ENCODE data around the gene MFSD11. TPM values are rescaled to one million over a fixed set of nuclear protein-coding genes. Genes with fewer than 3 reads are reported as not detected.
A peak's percentile ranks its signal among the peaks of the same experiment; 100 is the strongest.

Gene MFSD11
- polyA plus RNA-seq, 3 donors = 19.8 to 24.8 (median 23.8) TPM

DNA sequence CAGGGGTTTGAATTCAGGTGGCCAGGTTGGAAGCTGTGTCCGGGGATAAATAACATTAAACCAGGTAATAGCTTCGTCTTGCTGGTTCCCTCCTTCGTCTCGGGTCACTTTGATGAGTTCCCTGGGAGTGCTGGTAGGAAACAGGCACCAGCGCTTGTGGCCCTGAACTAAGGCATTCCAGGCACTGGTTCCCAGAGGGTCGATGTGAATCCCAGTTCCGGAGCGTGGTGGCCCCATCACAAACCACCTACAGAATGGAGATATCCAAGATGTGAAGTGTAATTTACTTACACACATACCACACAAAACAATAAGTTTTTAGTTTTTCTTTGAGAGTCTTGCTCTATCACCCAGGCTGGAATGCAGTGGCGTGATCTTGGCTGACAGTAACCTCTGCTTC is 14.1 kb upstream of the MFSD11 start:
- WGBS (ENCODE audit: insufficient coverage) = 95% methylated on average over 4 of the region's 9 CpGs
- TF ChIP-seq, protein P1, sequence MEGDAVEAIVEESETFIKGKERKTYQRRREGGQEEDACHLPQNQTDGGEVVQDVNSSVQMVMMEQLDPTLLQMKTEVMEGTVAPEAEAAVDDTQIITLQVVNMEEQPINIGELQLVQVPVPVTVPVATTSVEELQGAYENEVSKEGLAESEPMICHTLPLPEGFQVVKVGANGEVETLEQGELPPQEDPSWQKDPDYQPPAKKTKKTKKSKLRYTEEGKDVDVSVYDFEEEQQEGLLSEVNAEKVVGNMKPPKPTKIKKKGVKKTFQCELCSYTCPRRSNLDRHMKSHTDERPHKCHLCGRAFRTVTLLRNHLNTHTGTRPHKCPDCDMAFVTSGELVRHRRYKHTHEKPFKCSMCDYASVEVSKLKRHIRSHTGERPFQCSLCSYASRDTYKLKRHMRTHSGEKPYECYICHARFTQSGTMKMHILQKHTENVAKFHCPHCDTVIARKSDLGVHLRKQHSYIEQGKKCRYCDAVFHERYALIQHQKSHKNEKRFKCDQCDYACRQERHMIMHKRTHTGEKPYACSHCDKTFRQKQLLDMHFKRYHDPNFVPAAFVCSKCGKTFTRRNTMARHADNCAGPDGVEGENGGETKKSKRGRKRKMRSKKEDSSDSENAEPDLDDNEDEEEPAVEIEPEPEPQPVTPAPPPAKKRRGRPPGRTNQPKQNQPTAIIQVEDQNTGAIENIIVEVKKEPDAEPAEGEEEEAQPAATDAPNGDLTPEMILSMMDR (IDR thresholded peaks at IDR 0.05) = no peak
- H3K36me3 ChIP-seq (replicated peaks in 1 of 2; ENCODE audit: control insufficient read depth in 1 of 2, insufficient read depth in 2 of 2, low read length in 2 of 2) = peaks cover 52 to 61% of the 10 kb centered on the region in 2 donors
- H3K4me1 ChIP-seq (ENCODE audit: control insufficient read depth in 1 of 2, insufficient read depth in 2 of 2, low read length in 2 of 2) = peaks cover 28 to 30% of the 10 kb centered on the region in 2 donors
- H3K4me2 ChIP-seq (replicated peaks; ENCODE audit: extremely low read depth, low read length, poor library complexity, severe bottlenecking) = no peak overlapping the region
- Mint-ChIP-seq H3K27ac (peak overlapping the region in 3 of 7 donors; percentile 4 to 97 (median 42)), H3K9me3 (peaks cover 0 to 2% (median 0%) of the 10 kb centered on the region in 7 donors), H3K27me3 (ENCODE audit: low read depth in 3 of 3) (peaks cover 0 to 1% (median 0%) of the 10 kb centered on the region in 3 donors), H3K4me3 (no peak overlapping the region), H3K36me3 (peaks cover 58 to 72% of the 10 kb centered on the region in 2 donors), H3K4me1 (peaks cover 31% of the 10 kb centered on the region)
- H3K9ac ChIP-seq (ENCODE audit: insufficient read depth, low read length, poor library complexity, severe bottlenecking) = no peak overlapping the region
- H3K27ac ChIP-seq (ENCODE audit: low read depth in 1 of 2, low read length in 2 of 2) = no peak overlapping the region
- H3K27me3 ChIP-seq (ENCODE audit: control insufficient read depth in 2 of 2, insufficient read depth in 2 of 2, low read length in 2 of 2) = no peaks in the 10 kb centered on the region
- intact Hi-C loops (cut with micrococcal nuclease) = loop anchor here in 1 of 2 donors (10.0 kb wide), 1 partner anchor 49 kb away; no protein-coding TSS in a partner anchor
- no peaks in the 10 kb centered on the region for H3K9me3 ChIP-seq (replicated peaks in 1 of 2; ENCODE audit: control insufficient read depth in 1 of 2, insufficient read depth in 1 of 2, low read length in 2 of 2)
- H4K20me1 ChIP-seq (ENCODE audit: insufficient read depth, low read length) = peaks cover 73% of the 10 kb centered on the region
- no peak overlapping the region for H3K4me3 ChIP-seq (replicated peaks in 1 of 3; ENCODE audit: low read depth in 2 of 3, low read length in 3 of 3)
- DNase-seq = no peak
- H3K79me2 ChIP-seq (ENCODE audit: insufficient read depth, low read length) = peaks cover 67% of the 10 kb centered on the region
- no peak overlapping the region for H2AFZ ChIP-seq (ENCODE audit: insufficient read depth, low read depth, low read length, poor library complexity, severe bottlenecking)

- TF ChIP-seq, protein P1 (IDR thresholded peaks at IDR 0.05) = no peak
- Mint-ChIP-seq H3K36me3 (peaks cover 47 to 65% of the 10 kb centered on the region in 2 donors), H3K9me3 (peaks cover 0 to 2% (median 0%) of the 10 kb centered on the region in 7 donors), H3K4me3 (peak overlapping the region; percentile 92 to 95), H3K27ac (peak overlapping the region; percentile 94 to 98 (median 97)), H3K4me1 (peaks cover 37% of the 10 kb centered on the region), H3K27me3 (ENCODE audit: low read depth in 3 of 3) (peaks cover 0 to 2% (median 0%) of the 10 kb centered on the region in 3 donors)
- H3K4me2 ChIP-seq (replicated peaks; ENCODE audit: extremely low read depth, low read length, poor library complexity, severe bottlenecking) = peak overlapping the region; percentile 86
- H3K4me1 ChIP-seq (ENCODE audit: control insufficient read depth in 1 of 2, insufficient read depth in 2 of 2, low read length in 2 of 2) = peaks cover 28 to 32% of the 10 kb centered on the region in 2 donors
- H4K20me1 ChIP-seq (ENCODE audit: insufficient read depth, low read length) = peaks cover 66% of the 10 kb centered on the region
- intact Hi-C loops (cut with micrococcal nuclease) = loop anchor here (1.0 to 10.0 kb wide), 4 partner anchors 9 to 53 kb away; partner anchors contain the start of gene SRSF2 (in 1 of the 2)
- DNase-seq = peak; percentile 80 to 84 (median 83)
- H2AFZ ChIP-seq (ENCODE audit: insufficient read depth, low read depth, low read length, poor library complexity, severe bottlenecking) = peak overlapping the region; percentile 38
- H3K27me3 ChIP-seq (ENCODE audit: control insufficient read depth in 2 of 2, insufficient read depth in 2 of 2, low read length in 2 of 2) = no peaks in the 10 kb centered on the region
- no peaks in the 10 kb centered on the region for H3K9me3 ChIP-seq (replicated peaks in 1 of 2; ENCODE audit: control insufficient read depth in 1 of 2, insufficient read depth in 1 of 2, low read length in 2 of 2)
- H3K27ac ChIP-seq (ENCODE audit: low read depth in 1 of 2, low read length in 2 of 2) = peak overlapping the region; percentile 98
- peak overlapping the region; percentile 91 to 97 (median 92) for H3K4me3 ChIP-seq (replicated peaks in 1 of 3; ENCODE audit: low read depth in 2 of 3, low read length in 3 of 3)
- H3K79me2 ChIP-seq (ENCODE audit: insufficient read depth, low read length) = peaks cover 85% of the 10 kb centered on the region
- peaks cover 37 to 55% of the 10 kb centered on the region in 2 donors for H3K36me3 ChIP-seq (replicated peaks in 1 of 2; ENCODE audit: control insufficient read depth in 1 of 2, insufficient read depth in 2 of 2, low read length in 2 of 2)
- peak overlapping the region; percentile 98 for H3K9ac ChIP-seq (ENCODE audit: insufficient read depth, low read length, poor library complexity, severe bottlenecking)
- 8% methylated on average over 37 of the region's 38 CpGs for WGBS (ENCODE audit: insufficient coverage)
Observed at GRCh38 chr17:76725580-76726230, 12.2 kb upstream of the MFSD11 start.
